Hepatocyte (in vitro differentiated cells): ENCODE data around the gene C12orf75.

Experiments used
- EZH2 ChIP-seq: fragments of 200-600 bp; sonication (generic); IDR thresholded peaks from 2 replicates; pipeline ENCODE4 v1.6.1; 2016; ENCODE audit warnings: antibody characterized with exemption, mild to moderate bottlenecking, borderline replicate concordance
- EZH2phosphoT487 ChIP-seq: fragments of 200-600 bp; sonication (generic); IDR thresholded peaks from one replicate; pipeline ENCODE4 v1.6.1; 2018; ENCODE audit warnings: antibody characterized with exemption, mild to moderate bottlenecking, low read depth, moderate library complexity; ENCODE audit not compliant: unreplicated experiment, severe bottlenecking
- TF ChIP-seq, protein P1 (sequence below): fragments of 200-600 bp; sonication (generic); IDR thresholded peaks from 2 replicates; pipeline ENCODE4 v1.5.1; 2016; ENCODE audit warnings: antibody characterized with exemption, mild to moderate bottlenecking; ENCODE audit not compliant: poor library complexity

DNA sequence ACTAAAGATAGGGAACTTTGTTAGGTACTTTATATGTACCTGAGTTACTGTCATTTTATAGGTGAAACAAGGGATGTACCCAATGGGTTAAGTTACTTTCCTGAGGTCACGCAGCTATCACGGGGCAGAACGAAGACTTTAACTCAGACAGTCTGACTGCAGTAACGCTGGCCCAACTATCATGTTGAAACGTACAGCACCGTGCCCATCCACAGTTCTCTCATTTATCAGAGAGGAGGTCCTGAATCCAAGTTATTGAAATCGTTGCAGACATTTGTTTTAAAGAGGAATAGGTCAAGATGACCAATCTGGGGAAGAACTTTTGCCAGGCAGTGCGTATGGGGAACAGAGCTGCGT, 587 bp upstream of the C12orf75 start:
- TF ChIP-seq EZH2phosphoT487 (no peak), EZH2 (no peak)
- TF ChIP-seq, protein P1, sequence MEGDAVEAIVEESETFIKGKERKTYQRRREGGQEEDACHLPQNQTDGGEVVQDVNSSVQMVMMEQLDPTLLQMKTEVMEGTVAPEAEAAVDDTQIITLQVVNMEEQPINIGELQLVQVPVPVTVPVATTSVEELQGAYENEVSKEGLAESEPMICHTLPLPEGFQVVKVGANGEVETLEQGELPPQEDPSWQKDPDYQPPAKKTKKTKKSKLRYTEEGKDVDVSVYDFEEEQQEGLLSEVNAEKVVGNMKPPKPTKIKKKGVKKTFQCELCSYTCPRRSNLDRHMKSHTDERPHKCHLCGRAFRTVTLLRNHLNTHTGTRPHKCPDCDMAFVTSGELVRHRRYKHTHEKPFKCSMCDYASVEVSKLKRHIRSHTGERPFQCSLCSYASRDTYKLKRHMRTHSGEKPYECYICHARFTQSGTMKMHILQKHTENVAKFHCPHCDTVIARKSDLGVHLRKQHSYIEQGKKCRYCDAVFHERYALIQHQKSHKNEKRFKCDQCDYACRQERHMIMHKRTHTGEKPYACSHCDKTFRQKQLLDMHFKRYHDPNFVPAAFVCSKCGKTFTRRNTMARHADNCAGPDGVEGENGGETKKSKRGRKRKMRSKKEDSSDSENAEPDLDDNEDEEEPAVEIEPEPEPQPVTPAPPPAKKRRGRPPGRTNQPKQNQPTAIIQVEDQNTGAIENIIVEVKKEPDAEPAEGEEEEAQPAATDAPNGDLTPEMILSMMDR = no peak
